ENCODE measurements around the gene ATP8B3.

DNA sequence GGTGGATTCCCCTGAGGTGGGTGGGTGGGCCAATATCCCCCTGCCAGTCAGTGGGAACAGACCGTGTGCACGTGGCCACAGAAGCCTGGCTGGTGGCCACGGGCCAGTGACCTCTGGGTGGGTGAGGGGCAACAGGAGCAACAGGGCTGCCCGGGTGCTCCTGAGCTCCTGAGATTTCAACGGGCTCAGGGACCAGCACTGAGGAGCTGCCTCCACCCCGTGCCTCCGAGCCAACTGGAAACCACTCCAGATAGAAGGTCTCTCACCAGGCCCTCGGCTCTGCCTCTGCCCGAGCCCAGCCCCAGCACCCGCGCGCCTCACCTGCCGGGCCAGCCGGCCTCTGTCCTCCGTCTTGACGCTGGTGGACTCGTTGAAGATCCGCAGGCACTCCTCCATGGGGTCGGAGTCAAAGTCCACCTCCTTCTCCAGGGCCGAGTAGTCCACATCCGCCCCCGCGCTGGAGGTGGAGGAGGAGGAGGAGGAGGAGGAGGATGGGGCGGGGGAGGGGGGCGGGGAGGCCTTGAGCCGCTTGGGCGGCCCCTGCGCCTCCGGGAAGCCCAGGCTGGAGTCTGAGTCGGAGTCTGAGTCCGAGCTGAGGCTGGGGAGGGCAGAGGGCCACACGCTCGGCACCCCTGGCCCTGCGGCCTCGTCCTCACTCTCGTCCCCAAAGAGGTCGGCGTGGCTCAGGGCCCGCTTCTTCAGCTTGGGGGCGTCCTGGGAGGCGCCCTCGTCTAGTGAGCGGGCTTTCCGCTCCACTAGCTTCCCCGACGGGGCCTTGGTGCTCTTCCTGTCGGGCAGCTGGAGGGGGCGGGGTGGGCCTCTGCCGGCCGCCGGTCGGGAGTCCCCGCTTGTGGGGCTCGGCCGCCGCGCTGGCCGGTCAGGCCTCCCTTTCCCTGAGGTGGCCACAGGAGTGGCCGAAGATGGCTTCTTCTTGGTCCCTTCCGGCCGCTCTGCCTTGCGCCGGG, 14.8 kb upstream of the ATP8B3 start:
- TF ChIP-seq, protein P1, sequence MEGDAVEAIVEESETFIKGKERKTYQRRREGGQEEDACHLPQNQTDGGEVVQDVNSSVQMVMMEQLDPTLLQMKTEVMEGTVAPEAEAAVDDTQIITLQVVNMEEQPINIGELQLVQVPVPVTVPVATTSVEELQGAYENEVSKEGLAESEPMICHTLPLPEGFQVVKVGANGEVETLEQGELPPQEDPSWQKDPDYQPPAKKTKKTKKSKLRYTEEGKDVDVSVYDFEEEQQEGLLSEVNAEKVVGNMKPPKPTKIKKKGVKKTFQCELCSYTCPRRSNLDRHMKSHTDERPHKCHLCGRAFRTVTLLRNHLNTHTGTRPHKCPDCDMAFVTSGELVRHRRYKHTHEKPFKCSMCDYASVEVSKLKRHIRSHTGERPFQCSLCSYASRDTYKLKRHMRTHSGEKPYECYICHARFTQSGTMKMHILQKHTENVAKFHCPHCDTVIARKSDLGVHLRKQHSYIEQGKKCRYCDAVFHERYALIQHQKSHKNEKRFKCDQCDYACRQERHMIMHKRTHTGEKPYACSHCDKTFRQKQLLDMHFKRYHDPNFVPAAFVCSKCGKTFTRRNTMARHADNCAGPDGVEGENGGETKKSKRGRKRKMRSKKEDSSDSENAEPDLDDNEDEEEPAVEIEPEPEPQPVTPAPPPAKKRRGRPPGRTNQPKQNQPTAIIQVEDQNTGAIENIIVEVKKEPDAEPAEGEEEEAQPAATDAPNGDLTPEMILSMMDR (IDR thresholded peaks at IDR 0.05; ENCODE audit: borderline replicate concordance, extremely low read depth, low read length, poor library complexity, severe bottlenecking) = no peak
- TF ChIP-seq EZH2 (IDR thresholded peaks at IDR 0.05; ENCODE audit: borderline replicate concordance, low read depth, low read length, severe bottlenecking) = no peak

Data from DND-41 (cell line).